ENCODE data around the gene NOTUM. TPM values are rescaled to one million over a fixed set of nuclear protein-coding genes. Genes with fewer than 3 reads are reported as not detected.
A peak's percentile ranks its signal among the peaks of the same experiment; 100 is the strongest.

NOTUM gene
- total RNA-seq, 2 experiments from 2014 or later = 0.88 to 4.4 TPM

GRCh38 chr17:81977211-81977808 is 16.3 kb upstream of the NOTUM start, which contains the start of gene ASPSCR1:
ASPSCR1 (plus strand) TSS chr17:81977629; CDS start chr17:81977647, 18 bp downstream.
- no peaks in the 10 kb centered on the region for H3K9me2 ChIP-seq (ENCODE audit: insufficient read depth, low read length)
- no peaks in the 10 kb centered on the region for H4K20me1 ChIP-seq (ENCODE audit: insufficient read depth, low read length)
- POLR2A ChIA-PET = interaction anchor here (0.5 to 0.9 kb wide), 4 partner anchors 9 to 885 kb away, joined by 3 to 7 read pairs (median 4); no protein-coding TSS in a partner anchor
- intact Hi-C loops (cut with micrococcal nuclease; ENCODE audit: unreplicated experiment) = loop anchor here (1.0 kb wide), 1 partner anchor 9 kb away; no protein-coding TSS in a partner anchor
- no TSS peak for BruUV-seq (replicated peaks)
- CTCF ChIA-PET (ENCODE audit: unreplicated experiment) = interaction anchor here (1.1 kb wide), 1 partner anchor 43 kb away, joined by 3 read pairs; no protein-coding TSS in a partner anchor
- peak within 1 kb of the TSS; percentile 63 for H2AFZ ChIP-seq (ENCODE audit: low read length)
- peak within 1 kb of the TSS; percentile 95 for H3K4me2 ChIP-seq (ENCODE audit: low read length)
- H3K4me1 ChIP-seq (ENCODE audit: insufficient read depth, low read length, poor library complexity, severe bottlenecking) = peaks cover 20% of the 10 kb centered on the region
- H3K9me3 ChIP-seq (ENCODE audit: low read length) = peaks cover 9% of the 10 kb centered on the region; the same call in 1 of the 2 replicates
- peak within 1 kb of the TSS; percentile 59 for H3K27ac ChIP-seq (ENCODE audit: low read depth, low read length, poor library complexity, severe bottlenecking)
- TF ChIP-seq EZH2phosphoT487 (IDR thresholded peaks at IDR 0.05; ENCODE audit: borderline replicate concordance, low read depth, low read length) = no peak
- TF ChIP-seq, protein P1, sequence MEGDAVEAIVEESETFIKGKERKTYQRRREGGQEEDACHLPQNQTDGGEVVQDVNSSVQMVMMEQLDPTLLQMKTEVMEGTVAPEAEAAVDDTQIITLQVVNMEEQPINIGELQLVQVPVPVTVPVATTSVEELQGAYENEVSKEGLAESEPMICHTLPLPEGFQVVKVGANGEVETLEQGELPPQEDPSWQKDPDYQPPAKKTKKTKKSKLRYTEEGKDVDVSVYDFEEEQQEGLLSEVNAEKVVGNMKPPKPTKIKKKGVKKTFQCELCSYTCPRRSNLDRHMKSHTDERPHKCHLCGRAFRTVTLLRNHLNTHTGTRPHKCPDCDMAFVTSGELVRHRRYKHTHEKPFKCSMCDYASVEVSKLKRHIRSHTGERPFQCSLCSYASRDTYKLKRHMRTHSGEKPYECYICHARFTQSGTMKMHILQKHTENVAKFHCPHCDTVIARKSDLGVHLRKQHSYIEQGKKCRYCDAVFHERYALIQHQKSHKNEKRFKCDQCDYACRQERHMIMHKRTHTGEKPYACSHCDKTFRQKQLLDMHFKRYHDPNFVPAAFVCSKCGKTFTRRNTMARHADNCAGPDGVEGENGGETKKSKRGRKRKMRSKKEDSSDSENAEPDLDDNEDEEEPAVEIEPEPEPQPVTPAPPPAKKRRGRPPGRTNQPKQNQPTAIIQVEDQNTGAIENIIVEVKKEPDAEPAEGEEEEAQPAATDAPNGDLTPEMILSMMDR (conservative IDR thresholded peaks at IDR 0.05; ENCODE audit: low read length) = no peak
- peak; percentile 96 for DNase-seq (ENCODE audit: low spot score)
- H3K36me3 ChIP-seq (ENCODE audit: insufficient read depth, low read length) = peaks cover 14% of the 10 kb centered on the region; the same call in 1 of the 2 replicates
- peak within 1 kb of the TSS; percentile 85 for H3K4me3 ChIP-seq (ENCODE audit: low read depth, low read length, poor library complexity, severe bottlenecking)
- peaks cover 10% of the 10 kb centered on the region; the same call in 1 of the 2 replicates for H3K79me2 ChIP-seq (ENCODE audit: insufficient read depth, low read depth, low read length)

DNA sequence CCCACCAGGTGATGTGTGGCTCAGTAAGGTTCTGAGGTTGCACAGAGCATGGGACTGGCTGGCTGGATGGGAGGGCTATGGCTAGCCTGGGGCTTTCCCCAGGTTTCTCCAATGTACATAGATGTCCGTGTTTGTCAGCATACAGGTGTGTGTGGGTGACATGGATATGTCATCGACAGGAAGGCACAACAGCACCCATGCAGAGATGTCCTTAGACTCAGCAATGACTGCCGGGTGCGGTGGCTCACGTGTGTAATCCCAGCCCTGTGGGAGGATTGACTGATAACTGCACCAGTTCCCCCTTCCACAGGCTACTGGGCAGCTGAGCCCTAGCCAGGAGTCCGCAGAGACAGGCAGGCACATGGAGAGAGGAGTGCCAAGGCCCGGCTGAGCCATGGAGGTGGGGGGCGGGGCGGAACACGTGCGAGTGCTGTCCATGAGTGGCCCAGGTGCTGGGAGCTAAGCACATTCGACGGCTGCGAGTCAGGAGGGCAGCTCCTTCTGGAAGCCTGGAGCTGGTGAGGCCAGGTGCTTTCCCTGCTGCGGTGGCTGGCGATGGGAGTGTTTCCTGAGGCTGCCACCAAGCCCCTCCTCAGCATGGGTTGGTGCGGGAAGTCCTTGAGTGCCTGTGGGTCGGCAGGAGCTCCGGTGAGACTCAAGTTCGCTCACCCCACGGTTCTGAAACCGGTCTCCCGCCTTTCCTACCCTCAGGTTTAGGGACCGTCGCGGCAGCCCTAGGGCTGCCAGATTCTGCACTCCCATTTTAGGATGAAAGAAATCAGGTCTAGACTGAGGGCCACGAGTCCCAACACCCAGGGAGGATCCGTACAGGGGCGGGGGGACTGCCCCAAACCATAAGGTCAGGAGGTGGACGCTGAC is 15.6 kb upstream of the NOTUM start:
- Histone ChIP-seq H3K4me2 (ENCODE audit: low read length) (peak overlapping the region; percentile 95), H3K9me3 (ENCODE audit: low read length) (peaks cover 9% of the 10 kb centered on the region; the same call in 1 of the 2 replicates), H4K20me1 (ENCODE audit: insufficient read depth, low read length) (no peaks in the 10 kb centered on the region), H2AFZ (ENCODE audit: low read length) (peak overlapping the region; percentile 63), H3K27ac (ENCODE audit: low read depth, low read length, poor library complexity, severe bottlenecking) (peak overlapping the region; percentile 59), H3K9me2 (ENCODE audit: insufficient read depth, low read length) (no peaks in the 10 kb centered on the region), H3K4me3 (ENCODE audit: low read depth, low read length, poor library complexity, severe bottlenecking) (peak overlapping the region; percentile 85), H3K79me2 (ENCODE audit: insufficient read depth, low read depth, low read length) (peaks cover 10% of the 10 kb centered on the region; the same call in 1 of the 2 replicates), H3K36me3 (ENCODE audit: insufficient read depth, low read length) (peaks cover 14% of the 10 kb centered on the region; the same call in 1 of the 2 replicates), H3K4me1 (ENCODE audit: insufficient read depth, low read length, poor library complexity, severe bottlenecking) (peaks cover 20% of the 10 kb centered on the region)
- CTCF ChIA-PET (ENCODE audit: unreplicated experiment) = interaction anchor here (1.1 kb wide), 1 partner anchor 44 kb away, joined by 3 read pairs; no protein-coding TSS in a partner anchor
- peak; percentile 48 for DNase-seq (ENCODE audit: low spot score)
- no peak for TF ChIP-seq EZH2phosphoT487 (IDR thresholded peaks at IDR 0.05; ENCODE audit: borderline replicate concordance, low read depth, low read length)
- TF ChIP-seq, protein P1 (conservative IDR thresholded peaks at IDR 0.05; ENCODE audit: low read length) = no peak
- BruUV-seq (replicated peaks) = TSS peak; percentile 90
- POLR2A ChIA-PET = interaction anchor here (0.5 to 0.9 kb wide), 5 partner anchors 8 to 885 kb away, joined by 3 to 7 read pairs (median 3); no protein-coding TSS in a partner anchor
- intact Hi-C loops (cut with micrococcal nuclease; ENCODE audit: unreplicated experiment) = loop anchor here (1.0 kb wide), 1 partner anchor 8 kb away; no protein-coding TSS in a partner anchor
